ENCODE measurements around the gene ZNF789.
"Not testable (repeated sequence)": the region's sequence is repeated elsewhere in the genome, so short reads cannot be mapped to it uniquely, and the experiment has no call there.

Gene ZNF789
- 4.7 to 27.4 (median 14.5) reads per million in 18 experiments for total RNA-seq

GRCh38 chr7:99472561-99473314 lies at the start of gene ZNF789:
Gene ZNF789, plus strand, starts transcription at chr7:99472890. Its CDS starts 3,567 bp downstream, at chr7:99476457.
- peak; percentile 96 to 97 for DNase-seq

- DNase-seq: no peak
These were observed 47.6 kb upstream of the ZNF789 start for GRCh38 chr7:99424932-99425730.

GRCh38 chr7:99428972-99429566 lies 43.6 kb upstream of the ZNF789 start:
- no peak for DNase-seq

- DNase-seq: no peak
These were observed 42.9 kb upstream of the ZNF789 start for GRCh38 chr7:99429756-99430155.

- DNase-seq: not testable (repeated sequence)
These were observed 40.7 kb upstream of the ZNF789 start for GRCh38 chr7:99431756-99432540.

GRCh38 chr7:99433158-99433557 lies 39.5 kb upstream of the ZNF789 start:
- DNase-seq: no peak

GRCh38 chr7:99437946-99438572 lies 34.6 kb upstream of the ZNF789 start:
- DNase-seq: no peak

GRCh38 chr7:99438573-99439480 lies 33.9 kb upstream of the ZNF789 start, which contains the start of the genes CPSF4 and PTCD1:
Gene CPSF4, plus strand, starts transcription at chr7:99438943. Its CDS starts 140 bp downstream, at chr7:99439083.
Gene PTCD1, minus strand, starts transcription at chr7:99438798. Its CDS starts 3,556 bp downstream, at chr7:99435242.
- peak; percentile 95 to 96 for DNase-seq

- DNase-seq: no peak
These were observed 32.5 kb upstream of the ZNF789 start for GRCh38 chr7:99440195-99440594.

GRCh38 chr7:99446096-99446495 lies 26.6 kb upstream of the ZNF789 start:
- DNase-seq: no peak

- no peak for DNase-seq
These were observed 24.7 kb upstream of the ZNF789 start for GRCh38 chr7:99447943-99448342.

- no peak for DNase-seq
These were observed 23.8 kb upstream of the ZNF789 start for GRCh38 chr7:99448855-99449254.

GRCh38 chr7:99449326-99449725 lies 23.4 kb upstream of the ZNF789 start:
- no peak for DNase-seq

GRCh38 chr7:99451936-99452335 lies 20.8 kb upstream of the ZNF789 start:
- DNase-seq: no peak

- no peak for DNase-seq
These were observed 20.1 kb upstream of the ZNF789 start for GRCh38 chr7:99452541-99452940.

GRCh38 chr7:99453105-99453504 lies 19.6 kb upstream of the ZNF789 start:
- DNase-seq: no peak

GRCh38 chr7:99455874-99456273 lies 16.8 kb upstream of the ZNF789 start:
- DNase-seq: no peak

- DNase-seq: no peak
These were observed 16.4 kb upstream of the ZNF789 start for GRCh38 chr7:99456288-99456687.

GRCh38 chr7:99457050-99457649 lies 15.5 kb upstream of the ZNF789 start:
- no peak for DNase-seq

All from inflammatory macrophage (primary cell).